ENCODE results near the gene SEC23B. TPM values are rescaled to one million over a fixed set of nuclear protein-coding genes. Genes with fewer than 3 reads are reported as not detected.

Gene SEC23B
- total RNA-seq, 2 experiments from 2014 or later = 63.0 to 97.8 TPM

- Mint-ChIP-seq H3K27ac (no peak overlapping the region), H3K36me3 (peaks cover 66% of the 10 kb centered on the region), H3K4me1 (no peaks in the 10 kb centered on the region), H3K4me3 (no peak overlapping the region), H3K27me3 (no peaks in the 10 kb centered on the region), H3K9me3 (ENCODE audit: low read depth) (no peaks in the 10 kb centered on the region)
- DNase-seq (no peak), ATAC-seq (no peak)
- CTCF ChIA-PET = no interaction called here
Measured at GRCh38 chr20:18532626-18533025, 24.9 kb downstream of the SEC23B start.

DNA sequence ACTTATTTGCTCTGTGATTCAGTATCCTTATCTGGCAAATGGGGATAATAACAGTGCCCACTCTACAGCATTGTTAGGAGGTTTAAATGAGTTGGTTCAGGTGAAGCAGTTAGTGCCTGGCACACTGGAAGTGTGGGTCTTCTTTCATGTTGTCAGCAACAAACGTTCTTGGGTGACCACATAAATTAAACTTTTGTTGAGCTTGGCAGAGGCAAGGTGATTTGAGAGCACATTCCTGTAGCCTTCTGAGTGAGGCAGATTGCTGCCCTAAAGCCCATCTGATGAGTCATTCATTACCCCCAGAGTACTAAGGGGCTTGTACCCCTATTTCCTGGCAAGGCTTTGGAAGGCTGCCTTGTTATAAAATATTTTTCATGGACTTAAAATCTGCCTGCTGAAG is 25.8 kb downstream of the SEC23B start:
- H3K4me3 Mint-ChIP-seq = no peak overlapping the region

DNA sequence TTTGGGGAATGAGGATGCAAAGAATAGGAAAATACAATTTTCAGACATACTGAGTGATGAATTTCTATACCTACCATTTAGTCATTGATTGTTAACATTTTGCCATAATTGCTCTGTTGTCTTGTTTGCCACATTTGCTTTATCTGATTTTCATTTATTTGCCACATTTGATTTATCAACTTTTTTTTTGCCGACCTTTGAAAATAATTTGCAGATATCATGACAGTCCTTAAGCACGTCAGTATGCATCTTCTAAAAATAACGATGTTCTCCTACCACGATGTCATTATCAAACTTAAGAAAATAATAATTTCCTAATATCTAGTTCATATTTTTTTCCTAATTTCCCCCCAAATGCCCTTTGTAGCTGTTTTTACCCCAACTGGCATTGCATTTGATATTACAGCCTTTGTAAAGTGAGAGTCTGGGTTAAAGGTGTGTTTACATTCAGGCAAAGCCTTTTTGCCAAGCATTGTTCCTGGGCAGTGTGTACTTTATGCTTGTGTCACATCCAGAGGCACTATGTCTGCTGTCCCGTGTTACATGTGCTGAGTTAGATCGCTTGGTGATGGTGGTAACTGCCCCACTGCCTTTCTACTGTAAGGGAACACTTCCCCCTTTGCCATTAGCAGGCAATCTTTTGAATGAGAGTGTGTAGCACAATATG is 26.4 kb downstream of the SEC23B start:
- Mint-ChIP-seq H3K27me3 (no peaks in the 10 kb centered on the region), H3K27ac (peak overlapping the region; percentile 29), H3K36me3 (peaks cover 62% of the 10 kb centered on the region), H3K4me3 (no peak overlapping the region), H3K9me3 (ENCODE audit: low read depth) (no peaks in the 10 kb centered on the region), H3K4me1 (no peaks in the 10 kb centered on the region)
- DNase-seq = no peak
- no peak for ATAC-seq
- CTCF ChIA-PET = no interaction called here

More for the DNA sequence above, 25.8 kb downstream of the SEC23B start:
- no peaks in the 10 kb centered on the region for H3K4me1 Mint-ChIP-seq
- ATAC-seq = no peak
- H3K36me3 Mint-ChIP-seq = peaks cover 65% of the 10 kb centered on the region
- DNase-seq = no peak
- no peak overlapping the region for H3K27ac Mint-ChIP-seq
- CTCF ChIA-PET = no interaction called here
- no peaks in the 10 kb centered on the region for H3K27me3 Mint-ChIP-seq
- H3K9me3 Mint-ChIP-seq (ENCODE audit: low read depth) = no peaks in the 10 kb centered on the region

GRCh38 chr20:18537651-18538050 is 29.9 kb downstream of the SEC23B start:
- CTCF ChIA-PET = no interaction called here
- no peaks in the 10 kb centered on the region for H3K9me3 Mint-ChIP-seq (ENCODE audit: low read depth)
- no peak for DNase-seq
- no peaks in the 10 kb centered on the region for H3K27me3 Mint-ChIP-seq
- H3K4me1 Mint-ChIP-seq = peaks cover under 1% of the 10 kb centered on the region
- peaks cover 51% of the 10 kb centered on the region for H3K36me3 Mint-ChIP-seq
- H3K4me3 Mint-ChIP-seq = no peak overlapping the region
- no peak overlapping the region for H3K27ac Mint-ChIP-seq
- no peak for ATAC-seq

GRCh38 chr20:18541741-18542140 is 34.0 kb downstream of the SEC23B start:
- Mint-ChIP-seq H3K4me3 (no peak overlapping the region), H3K27me3 (no peaks in the 10 kb centered on the region), H3K27ac (no peak overlapping the region), H3K36me3 (peaks cover 43% of the 10 kb centered on the region), H3K9me3 (ENCODE audit: low read depth) (no peaks in the 10 kb centered on the region), H3K4me1 (peaks cover 5% of the 10 kb centered on the region)
- CTCF ChIA-PET = no interaction called here
- no peak for ATAC-seq
- DNase-seq = no peak

DNA sequence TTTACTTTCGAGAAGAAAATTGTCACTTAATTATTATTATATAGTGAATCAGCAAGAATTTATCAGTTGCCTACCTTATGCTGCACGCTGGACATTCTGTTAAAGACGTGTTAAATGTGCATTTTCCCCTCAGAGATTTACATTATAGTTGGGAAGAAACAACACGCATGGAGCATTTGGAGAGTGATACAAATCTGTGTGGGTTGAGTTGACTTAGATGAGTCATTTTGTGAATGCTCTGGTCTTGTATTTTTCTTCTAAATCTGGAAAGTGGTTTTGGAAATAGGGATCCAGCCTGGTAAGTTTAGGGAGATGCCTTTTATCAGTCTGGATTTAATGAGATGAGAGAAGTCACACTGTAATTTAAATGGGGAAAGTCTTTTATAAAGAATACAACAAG is 35.5 kb downstream of the SEC23B start:
- peaks cover 42% of the 10 kb centered on the region for H3K36me3 Mint-ChIP-seq
- DNase-seq = no peak
- no peaks in the 10 kb centered on the region for H3K9me3 Mint-ChIP-seq (ENCODE audit: low read depth)
- H3K4me3 Mint-ChIP-seq = no peak overlapping the region
- peaks cover 5% of the 10 kb centered on the region for H3K4me1 Mint-ChIP-seq
- H3K27ac Mint-ChIP-seq = no peak overlapping the region
- CTCF ChIA-PET = no interaction called here
- H3K27me3 Mint-ChIP-seq = no peaks in the 10 kb centered on the region
- ATAC-seq = no peak

GRCh38 chr20:18543932-18544331 is 36.2 kb downstream of the SEC23B start:
- Mint-ChIP-seq H3K4me3 (no peak overlapping the region), H3K4me1 (peaks cover 5% of the 10 kb centered on the region), H3K36me3 (peaks cover 46% of the 10 kb centered on the region), H3K9me3 (ENCODE audit: low read depth) (no peaks in the 10 kb centered on the region), H3K27ac (no peak overlapping the region), H3K27me3 (no peaks in the 10 kb centered on the region)
- ATAC-seq (no peak), DNase-seq (no peak)
- CTCF ChIA-PET = no interaction called here

GRCh38 chr20:18545566-18545965 is 37.8 kb downstream of the SEC23B start:
- H3K27ac Mint-ChIP-seq = no peak overlapping the region
- peaks cover 5% of the 10 kb centered on the region for H3K4me1 Mint-ChIP-seq
- DNase-seq = no peak
- no peak overlapping the region for H3K4me3 Mint-ChIP-seq
- peaks cover 42% of the 10 kb centered on the region for H3K36me3 Mint-ChIP-seq
- H3K27me3 Mint-ChIP-seq = no peaks in the 10 kb centered on the region
- no peaks in the 10 kb centered on the region for H3K9me3 Mint-ChIP-seq (ENCODE audit: low read depth)
- CTCF ChIA-PET = no interaction called here
- no peak for ATAC-seq

- Mint-ChIP-seq H3K4me3 (no peak overlapping the region), H3K27ac (no peak overlapping the region), H3K27me3 (no peaks in the 10 kb centered on the region), H3K36me3 (peaks cover 37% of the 10 kb centered on the region), H3K9me3 (ENCODE audit: low read depth) (no peaks in the 10 kb centered on the region), H3K4me1 (no peaks in the 10 kb centered on the region)
- CTCF ChIA-PET = no interaction called here
- ATAC-seq (no peak), DNase-seq (no peak)
Measured at GRCh38 chr20:18548465-18548864, 40.7 kb downstream of the SEC23B start.

DNA sequence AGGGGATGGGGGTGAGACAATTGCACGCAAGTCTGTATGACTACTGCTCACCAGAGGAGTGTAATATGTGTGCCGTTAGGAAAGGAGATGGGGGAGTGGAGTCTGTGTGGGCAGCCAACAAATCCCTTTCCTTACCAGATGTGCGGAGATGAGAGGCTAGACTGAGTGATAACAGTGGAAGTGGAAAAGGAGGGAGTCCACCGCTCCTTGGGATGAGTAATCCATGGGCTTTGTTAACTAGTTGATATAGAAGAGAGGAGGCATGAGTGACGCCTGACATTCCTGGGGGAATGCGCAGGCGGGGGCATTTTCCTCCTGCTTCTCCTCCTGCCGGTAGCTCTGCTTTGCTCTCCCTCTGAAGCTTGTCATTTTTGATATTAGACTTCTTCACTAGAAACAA is 46.0 kb downstream of the SEC23B start:
- Mint-ChIP-seq H3K9me3 (ENCODE audit: low read depth) (no peaks in the 10 kb centered on the region), H3K4me1 (no peaks in the 10 kb centered on the region), H3K4me3 (no peak overlapping the region), H3K27ac (no peak overlapping the region), H3K27me3 (no peaks in the 10 kb centered on the region), H3K36me3 (peaks cover 43% of the 10 kb centered on the region)
- CTCF ChIA-PET = no interaction called here
- ATAC-seq (no peak), DNase-seq (no peak)

- peak within 1 kb of the TSS; percentile 96 for H3K27ac Mint-ChIP-seq
- peak within 1 kb of the TSS; percentile 97 for H3K4me3 Mint-ChIP-seq
- DNase-seq (peak; percentile 96), ATAC-seq (peak; percentile 99)
- CTCF ChIA-PET = interaction anchor here (0.6 kb wide), 1 partner anchor 9 kb away, joined by 3 read pairs; no protein-coding TSS in a partner anchor
- H3K9me3 Mint-ChIP-seq (ENCODE audit: low read depth) = no peaks in the 10 kb centered on the region
- peaks cover 34% of the 10 kb centered on the region for H3K36me3 Mint-ChIP-seq
- H3K27me3 Mint-ChIP-seq = no peaks in the 10 kb centered on the region
- H3K4me1 Mint-ChIP-seq = peaks cover 15% of the 10 kb centered on the region
Measured at GRCh38 chr20:18566892-18567738, 59.4 kb downstream of the SEC23B start, which contains the start of gene SMIM26. SMIM26 (plus strand) TSS chr20:18567432; CDS start chr20:18567479, 47 bp downstream.

DNA sequence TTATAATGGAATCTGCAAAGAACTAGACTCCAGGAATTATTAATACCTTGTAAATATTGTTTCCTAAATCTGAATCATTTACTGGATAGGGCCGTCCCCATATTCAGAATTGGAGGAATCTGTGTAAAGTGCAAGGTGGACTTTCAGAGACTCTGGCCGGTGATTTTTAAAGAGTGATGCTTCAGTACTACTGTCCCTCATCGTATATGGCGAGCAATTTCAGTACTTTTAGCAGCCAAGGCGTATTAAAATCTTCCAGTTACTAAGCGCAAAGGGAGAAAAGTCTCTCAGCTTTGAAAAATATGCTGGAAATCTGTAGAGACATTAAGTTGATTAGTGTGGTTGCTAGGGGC is 60.0 kb downstream of the SEC23B start:
- Mint-ChIP-seq H3K36me3 (peaks cover 33% of the 10 kb centered on the region), H3K27me3 (no peaks in the 10 kb centered on the region), H3K4me1 (peaks cover 15% of the 10 kb centered on the region), H3K4me3 (peak overlapping the region; percentile 97), H3K27ac (peak overlapping the region; percentile 96), H3K9me3 (ENCODE audit: low read depth) (no peaks in the 10 kb centered on the region)
- DNase-seq = no peak
- ATAC-seq = peak; percentile 23
- CTCF ChIA-PET = no interaction called here

DNA sequence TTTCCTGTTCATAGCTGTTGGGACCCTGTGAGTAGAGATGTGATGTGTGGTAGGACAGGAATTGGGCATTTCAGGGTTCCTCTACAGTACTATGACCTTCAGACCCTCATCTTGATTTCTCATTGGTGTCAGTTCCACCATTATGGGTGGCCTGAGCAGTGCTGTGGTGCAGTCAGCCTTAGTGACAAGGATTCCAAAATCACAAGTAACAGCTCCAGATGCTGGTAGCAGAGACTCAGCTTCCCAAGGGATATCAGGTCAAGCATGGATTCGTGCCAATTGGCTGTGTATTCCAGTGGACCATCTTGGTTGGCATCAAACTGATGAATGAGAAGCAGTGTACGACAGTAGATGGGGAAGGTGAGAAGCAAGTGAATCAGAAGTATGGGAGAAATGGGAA is 63.3 kb downstream of the SEC23B start:
- ATAC-seq (no peak), DNase-seq (no peak)
- Mint-ChIP-seq H3K36me3 (peaks cover 29% of the 10 kb centered on the region), H3K9me3 (ENCODE audit: low read depth) (no peaks in the 10 kb centered on the region), H3K27me3 (no peaks in the 10 kb centered on the region), H3K4me3 (no peak overlapping the region), H3K4me1 (peaks cover 15% of the 10 kb centered on the region), H3K27ac (no peak overlapping the region)
- CTCF ChIA-PET = interaction anchor here (1.4 to 2.0 kb wide), 2 partner anchors 14 to 17 kb away, joined by 3 to 9 read pairs; no protein-coding TSS in a partner anchor

DNA sequence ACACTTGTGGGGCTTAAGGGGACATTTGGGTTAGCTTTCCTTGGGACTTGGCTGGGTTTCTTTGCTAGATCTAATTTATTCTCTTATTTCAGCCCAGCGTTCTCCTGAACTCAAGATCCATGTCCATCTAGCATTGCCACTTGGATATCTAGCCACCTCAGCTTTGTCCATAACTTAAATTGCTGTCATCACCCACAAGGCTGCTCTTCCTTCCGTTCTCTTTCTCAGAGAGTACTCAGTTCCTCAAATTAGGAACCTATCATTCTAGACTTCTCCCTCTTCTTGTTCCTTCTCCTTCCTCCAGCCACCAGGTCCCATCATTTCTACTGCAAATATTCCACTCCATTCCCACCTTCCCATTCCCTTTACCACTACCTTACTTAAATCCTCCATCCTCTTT is 63.8 kb downstream of the SEC23B start:
- CTCF ChIA-PET = interaction anchor here (1.4 to 2.0 kb wide), 2 partner anchors 14 to 17 kb away, joined by 3 to 9 read pairs; no protein-coding TSS in a partner anchor
- Mint-ChIP-seq H3K9me3 (ENCODE audit: low read depth) (no peaks in the 10 kb centered on the region), H3K4me3 (no peak overlapping the region), H3K27me3 (no peaks in the 10 kb centered on the region), H3K36me3 (peaks cover 29% of the 10 kb centered on the region), H3K4me1 (peaks cover 13% of the 10 kb centered on the region), H3K27ac (no peak overlapping the region)
- no peak for DNase-seq
- no peak for ATAC-seq
